ENCODE data around the gene ATRX.

DNA sequence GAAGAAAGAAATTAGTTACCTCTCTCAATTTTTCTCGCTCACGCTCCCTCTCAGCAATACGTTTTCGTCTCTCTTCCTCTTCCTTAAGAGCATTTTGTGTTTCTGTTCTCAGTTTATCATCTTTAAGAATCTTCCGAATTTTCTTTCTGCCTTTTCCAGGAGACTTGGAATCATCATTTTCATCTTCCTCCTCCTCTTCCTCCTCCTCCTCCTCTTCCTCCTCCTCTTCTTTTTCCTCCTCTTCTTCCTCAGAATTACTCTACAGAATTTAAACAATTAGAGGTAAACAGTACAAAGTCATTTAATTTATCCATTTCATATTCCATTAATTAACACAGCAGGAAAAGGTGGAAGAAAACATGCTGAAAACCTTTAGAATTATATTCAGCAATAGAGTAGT lies 133.9 kb downstream of the ATRX start:
- TF ChIP-seq, protein P1, sequence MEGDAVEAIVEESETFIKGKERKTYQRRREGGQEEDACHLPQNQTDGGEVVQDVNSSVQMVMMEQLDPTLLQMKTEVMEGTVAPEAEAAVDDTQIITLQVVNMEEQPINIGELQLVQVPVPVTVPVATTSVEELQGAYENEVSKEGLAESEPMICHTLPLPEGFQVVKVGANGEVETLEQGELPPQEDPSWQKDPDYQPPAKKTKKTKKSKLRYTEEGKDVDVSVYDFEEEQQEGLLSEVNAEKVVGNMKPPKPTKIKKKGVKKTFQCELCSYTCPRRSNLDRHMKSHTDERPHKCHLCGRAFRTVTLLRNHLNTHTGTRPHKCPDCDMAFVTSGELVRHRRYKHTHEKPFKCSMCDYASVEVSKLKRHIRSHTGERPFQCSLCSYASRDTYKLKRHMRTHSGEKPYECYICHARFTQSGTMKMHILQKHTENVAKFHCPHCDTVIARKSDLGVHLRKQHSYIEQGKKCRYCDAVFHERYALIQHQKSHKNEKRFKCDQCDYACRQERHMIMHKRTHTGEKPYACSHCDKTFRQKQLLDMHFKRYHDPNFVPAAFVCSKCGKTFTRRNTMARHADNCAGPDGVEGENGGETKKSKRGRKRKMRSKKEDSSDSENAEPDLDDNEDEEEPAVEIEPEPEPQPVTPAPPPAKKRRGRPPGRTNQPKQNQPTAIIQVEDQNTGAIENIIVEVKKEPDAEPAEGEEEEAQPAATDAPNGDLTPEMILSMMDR (IDR thresholded peaks at IDR 0.05; ENCODE audit: poor library complexity, severe bottlenecking) = no peak
- TF ChIP-seq EP300 (conservative IDR thresholded peaks at IDR 0.05; ENCODE audit: poor library complexity, severe bottlenecking) = no peak
- no peak for TF ChIP-seq MXI1 (conservative IDR thresholded peaks at IDR 0.05; ENCODE audit: poor library complexity, severe bottlenecking)
- no peak for TF ChIP-seq EZH2 (IDR thresholded peaks at IDR 0.05; ENCODE audit: borderline replicate concordance, insufficient read depth, low read length, poor library complexity, severe bottlenecking)
